HG03354 (cell line): Measurements from ENCODE around the gene CHAMP1.
"Not testable (repeated sequence)": the region's sequence is repeated elsewhere in the genome, so short reads cannot be mapped to it uniquely, and the experiment has no call there.

Experiments used
- ATAC-seq: cut with Tn5 transposase; IDR thresholded peaks from one replicate; pipeline ENCODE4 v1.9.1; 2021; ENCODE audit warnings: mild to moderate bottlenecking; ENCODE audit not compliant: unreplicated experiment, poor library complexity, severe bottlenecking

Gene CHAMP1

DNA sequence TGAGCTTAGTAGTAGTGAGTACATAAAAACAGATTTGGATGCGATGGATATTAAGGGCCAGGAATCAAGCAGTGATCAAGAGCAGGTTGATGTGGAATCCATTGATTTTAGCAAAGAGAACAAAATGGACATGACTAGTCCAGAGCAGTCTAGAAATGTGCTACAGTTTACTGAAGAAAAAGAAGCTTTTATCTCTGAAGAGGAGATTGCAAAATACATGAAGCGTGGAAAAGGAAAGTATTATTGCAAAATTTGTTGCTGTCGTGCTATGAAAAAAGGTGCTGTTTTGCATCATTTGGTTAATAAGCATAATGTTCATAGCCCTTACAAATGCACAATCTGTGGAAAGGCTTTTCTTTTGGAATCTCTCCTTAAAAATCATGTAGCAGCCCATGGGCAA is 11.4 kb downstream of the CHAMP1 start:
- no peak for ATAC-seq

DNA sequence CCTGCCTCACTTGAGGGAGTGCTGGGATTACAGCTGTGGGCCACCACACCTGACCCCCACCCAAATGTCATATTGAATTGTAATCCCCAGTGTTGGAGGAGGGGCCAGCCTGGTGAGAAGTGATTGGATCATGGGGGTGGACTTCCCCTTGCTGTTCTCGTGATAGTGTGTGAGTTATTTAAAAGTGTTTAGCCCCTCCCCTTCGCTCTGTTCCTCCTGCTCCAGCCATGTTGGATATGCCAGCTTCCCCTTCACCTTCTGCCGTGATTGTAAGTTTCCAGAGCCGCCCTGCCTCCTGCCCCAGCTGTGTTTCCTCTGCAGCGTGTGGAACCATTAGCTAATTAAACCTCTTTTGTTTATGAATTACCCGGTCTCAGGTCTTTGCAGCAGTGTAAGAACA is 13.7 kb downstream of the CHAMP1 start:
- ATAC-seq: no peak

GRCh38 chr13:114328595-114328994 is 14.3 kb downstream of the CHAMP1 start:
- no peak for ATAC-seq

- ATAC-seq: no peak
Measured at GRCh38 chr13:114330086-114330485, 15.8 kb downstream of the CHAMP1 start.

DNA sequence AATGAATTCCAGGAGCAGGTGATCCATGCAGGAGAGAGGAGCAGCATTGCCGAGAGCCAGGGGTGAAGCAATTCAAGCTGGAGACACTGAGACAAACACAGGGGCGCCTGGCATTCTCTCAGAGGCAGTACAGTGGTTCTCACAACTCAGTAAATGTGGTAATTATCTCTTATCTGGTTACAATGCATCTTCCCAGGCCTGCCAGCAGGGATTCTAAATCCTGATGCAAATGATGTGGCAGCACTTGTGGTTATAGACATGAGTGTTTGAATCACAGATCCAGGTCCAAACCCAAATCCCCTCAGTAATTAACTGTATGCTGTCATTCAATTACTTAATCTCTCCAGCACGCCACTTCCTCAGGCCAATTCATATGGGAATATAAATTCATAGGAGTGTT is 19.6 kb downstream of the CHAMP1 start:
- not testable (repeated sequence) for ATAC-seq

DNA sequence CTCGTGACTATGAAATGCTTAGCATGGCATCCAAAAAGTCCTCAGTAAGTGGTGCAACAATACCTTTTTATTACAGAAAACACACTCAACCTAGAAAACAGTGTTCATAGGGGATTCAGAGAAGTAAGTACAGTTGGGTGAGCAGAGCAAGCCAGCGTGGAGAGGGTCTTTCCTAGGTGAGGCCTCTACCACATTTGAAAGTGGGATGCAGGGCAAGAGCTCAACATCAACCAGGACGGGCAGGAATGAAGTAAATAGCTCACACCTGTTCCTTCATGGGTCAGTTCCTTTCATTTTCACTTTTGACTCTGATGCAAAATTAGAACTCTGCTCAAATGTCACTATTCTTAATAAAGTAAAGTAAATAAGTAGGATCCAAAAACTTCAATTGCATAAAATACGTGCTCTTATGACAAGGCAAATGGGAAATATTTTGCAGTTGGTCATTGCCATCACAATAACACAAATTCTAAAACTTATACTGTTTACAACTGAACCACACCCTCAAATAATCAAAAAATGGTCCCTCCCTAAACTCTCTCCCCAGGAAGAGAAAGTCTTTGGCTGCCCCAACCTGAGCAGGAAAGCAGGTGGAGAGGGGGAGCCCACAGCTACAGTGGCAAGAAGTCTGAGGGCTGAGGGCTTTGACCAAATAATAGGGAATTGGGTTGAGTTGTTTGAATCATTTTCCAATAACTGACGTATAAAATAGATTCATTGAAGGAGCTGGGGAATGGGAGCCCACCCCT is 20.2 kb downstream of the CHAMP1 start:
- ATAC-seq: no peak

- not testable (repeated sequence) for ATAC-seq
Measured at GRCh38 chr13:114336457-114336856, 22.2 kb downstream of the CHAMP1 start.

DNA sequence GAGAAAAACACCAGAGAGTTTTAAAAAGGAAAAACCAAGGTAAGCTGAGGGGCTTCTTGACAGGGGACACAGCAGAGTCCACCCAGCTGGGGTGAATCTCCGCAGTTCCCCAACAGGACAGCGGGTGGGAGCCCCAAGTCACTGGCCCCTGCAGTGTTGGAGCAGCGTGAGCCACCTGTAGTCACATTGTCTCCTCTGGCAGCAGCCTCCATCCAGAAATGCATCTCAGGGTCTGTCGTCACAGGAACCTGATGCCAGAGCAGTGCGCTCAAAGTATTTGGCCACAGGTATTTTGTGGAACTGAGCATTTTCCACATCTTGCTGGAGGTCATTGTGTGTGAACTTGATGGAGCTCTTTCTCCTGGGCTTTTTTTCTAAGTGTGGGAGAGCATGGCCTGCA is 24.7 kb downstream of the CHAMP1 start:
- no peak for ATAC-seq

GRCh38 chr13:114339857-114340534 is 25.7 kb downstream of the CHAMP1 start:
- ATAC-seq: no peak

DNA sequence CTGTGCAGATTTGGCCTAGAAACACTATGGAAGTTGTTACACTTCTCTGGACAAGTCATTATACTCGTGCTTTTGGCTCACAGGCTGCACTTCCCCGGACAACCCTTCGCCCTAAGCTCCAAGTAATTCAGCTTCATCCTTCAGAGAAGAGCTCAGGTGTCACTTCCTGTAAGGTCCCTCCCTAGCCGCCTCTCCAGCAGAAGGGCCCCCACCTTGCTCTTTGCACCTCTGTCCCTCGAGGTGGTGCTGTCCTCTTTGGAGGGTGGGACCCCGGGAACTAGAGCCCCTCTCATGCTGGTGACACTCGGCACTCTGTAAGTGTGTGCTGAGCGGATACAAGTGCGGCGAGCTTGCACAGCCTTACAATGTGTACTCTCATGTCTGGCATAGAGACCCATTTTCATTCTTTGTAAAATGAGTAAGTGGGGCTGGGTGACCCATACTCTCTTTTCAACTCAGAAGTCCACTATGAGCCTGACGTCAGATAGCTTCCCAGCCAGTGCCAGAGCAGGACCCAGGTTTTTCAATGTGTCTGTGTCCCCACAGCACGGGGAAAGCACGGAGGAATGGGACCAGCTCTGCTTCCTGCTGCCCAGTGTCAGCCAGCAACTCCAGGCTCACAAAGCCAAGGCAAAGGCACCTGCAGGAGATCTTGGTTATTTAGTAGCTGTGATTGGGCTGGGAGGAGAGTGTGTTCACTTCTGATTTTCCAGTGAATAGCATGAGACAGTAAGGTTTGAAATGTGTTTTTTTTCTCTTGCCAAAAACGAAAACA is 26.9 kb downstream of the CHAMP1 start:
- no peak for ATAC-seq

DNA sequence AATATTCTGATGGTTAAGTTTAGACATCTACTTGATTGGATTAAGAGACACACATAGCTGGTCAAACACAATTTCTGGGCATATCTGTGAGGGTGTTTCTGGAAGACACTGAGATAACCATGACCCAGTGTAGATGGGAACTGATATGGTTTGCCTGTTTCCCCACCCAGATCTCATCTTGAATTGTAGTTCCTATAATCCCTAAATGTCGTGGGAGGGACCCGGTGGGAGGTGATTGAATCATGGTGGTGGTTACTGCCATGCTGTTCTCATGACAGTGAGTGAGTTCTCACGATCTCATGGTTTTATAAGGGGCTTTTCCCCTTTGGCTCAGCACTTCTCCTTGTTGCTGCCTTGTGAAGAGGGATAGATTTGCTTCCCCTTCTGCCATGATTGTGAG is 33.0 kb downstream of the CHAMP1 start:
- ATAC-seq: not testable (repeated sequence)

DNA sequence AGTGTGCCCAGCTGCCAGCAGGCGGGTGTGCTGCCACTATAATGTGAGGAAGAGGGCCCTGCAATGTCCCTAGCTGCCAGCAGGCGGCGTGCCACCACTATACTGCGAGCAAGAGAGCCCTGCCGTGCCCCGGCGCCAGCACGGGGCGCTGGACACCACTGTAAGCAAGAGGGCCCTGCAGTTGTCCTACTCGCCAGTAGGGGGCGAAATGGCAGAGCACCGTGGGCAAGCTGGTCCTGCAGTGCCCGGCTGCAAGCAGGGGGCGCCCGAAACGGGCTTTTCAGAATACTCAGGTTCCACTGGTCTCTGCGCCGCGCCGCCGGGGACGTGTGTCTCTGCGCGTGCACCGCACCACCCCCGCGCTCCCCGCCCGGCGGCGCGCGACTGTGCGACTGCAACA is 38.5 kb downstream of the CHAMP1 start:
- ATAC-seq: not testable (repeated sequence)

- ATAC-seq: not testable (repeated sequence)
Measured at GRCh38 chr13:114353382-114353781, 39.1 kb downstream of the CHAMP1 start.
